Gastroesophageal sphincter (tissue), 3 donors: ENCODE results near the gene ANAPC4.

Experiments used
- CTCF ChIP-seq, 4 experiments: fragments of 200-600 bp in 2 of 4; fragments of 450-650 bp in 2 of 4; sonication (generic) in 1 of 4; IDR thresholded peaks; one replicate each; pipeline ENCODE4 v1.5.1; 2017 to 2019; ENCODE audit warnings: antibody characterized with exemption in 4 of 4, mild to moderate bottlenecking in 2 of 4, moderate library complexity in 2 of 4
- POLR2A ChIP-seq, 2 donors: fragments of 450-650 bp; IDR thresholded peaks; one replicate each; pipeline ENCODE4 v1.6.1; 2017; ENCODE audit warnings: antibody characterized with exemption in 2 of 2, mild to moderate bottlenecking in 2 of 2, moderate library complexity in 1 of 2

GRCh38 chr4:25433966-25434827 is 57.1 kb downstream of the ANAPC4 start:
- TF ChIP-seq CTCF (IDR thresholded peaks at IDR 0.05) (no peak), POLR2A (IDR thresholded peaks at IDR 0.05) (no peak)
